ENCODE measurements around the gene FANCM. TPM values are rescaled to one million over a fixed set of nuclear protein-coding genes. Genes with fewer than 3 reads are reported as not detected.
"Not testable (repeated sequence)": the region's sequence is repeated elsewhere in the genome, so short reads cannot be mapped to it uniquely, and the experiment has no call there.

Gene FANCM
- total RNA-seq, 2 experiments from 2014 or later, result 15.8 to 17.0 TPM

- Mint-ChIP-seq H3K4me3 (no peak overlapping the region), H3K27me3 (no peaks in the 10 kb centered on the region), H3K4me1 (ENCODE audit: low read depth) (no peaks in the 10 kb centered on the region), H3K9me3 (no peaks in the 10 kb centered on the region), H3K27ac (no peak overlapping the region), H3K36me3 (ENCODE audit: low read depth) (peaks cover 29% of the 10 kb centered on the region)
- ChIA-PET POLR2A (interaction anchor here (1.1 kb wide), 1 partner anchor 34 kb away, joined by 3 read pairs; no protein-coding TSS in a partner anchor), CTCF (no interaction called here)
- no peak for TF ChIP-seq CTCF (IDR thresholded peaks at IDR 0.05)
- DNase-seq, result no peak
- intact Hi-C loops (cut with micrococcal nuclease), result no loop called here
- no peak for ATAC-seq
These were observed 76.5 kb downstream of the FANCM start for GRCh38 chr14:45212231-45212630.

- ATAC-seq, result not testable (repeated sequence)
These were observed 78.0 kb downstream of the FANCM start for GRCh38 chr14:45213716-45214115.

GRCh38 chr14:45214341-45214740 is 78.6 kb downstream of the FANCM start:
- DNase-seq; H3K27me3 Mint-ChIP-seq; H3K4me1 Mint-ChIP-seq (ENCODE audit: low read depth); intact Hi-C loops (cut with micrococcal nuclease); H3K9me3 Mint-ChIP-seq; CTCF ChIA-PET; POLR2A ChIA-PET; H3K27ac Mint-ChIP-seq; ATAC-seq; H3K4me3 Mint-ChIP-seq: not testable (repeated sequence)
- peaks cover 32% of the 10 kb centered on the region for H3K36me3 Mint-ChIP-seq (ENCODE audit: low read depth)

More at GRCh38 chr14:45213716-45214115, 78.0 kb downstream of the FANCM start:
- CTCF ChIA-PET; H3K9me3 Mint-ChIP-seq; POLR2A ChIA-PET; H3K4me3 Mint-ChIP-seq; H3K27ac Mint-ChIP-seq; H3K4me1 Mint-ChIP-seq (ENCODE audit: low read depth); H3K27me3 Mint-ChIP-seq; DNase-seq; intact Hi-C loops (cut with micrococcal nuclease): not testable (repeated sequence)
- H3K36me3 Mint-ChIP-seq (ENCODE audit: low read depth), result peaks cover 32% of the 10 kb centered on the region

GRCh38 chr14:45222485-45223262 is 86.9 kb downstream of the FANCM start:
- ChIA-PET CTCF (interaction anchor here (1.2 kb wide), 1 partner anchor 30 kb away, joined by 4 read pairs; no protein-coding TSS in a partner anchor), POLR2A (no interaction called here)
- ATAC-seq, result no peak
- no peak for DNase-seq
- Mint-ChIP-seq H3K9me3 (no peaks in the 10 kb centered on the region), H3K4me1 (ENCODE audit: low read depth) (peaks cover 14% of the 10 kb centered on the region), H3K36me3 (ENCODE audit: low read depth) (peaks cover 41% of the 10 kb centered on the region), H3K27ac (no peak overlapping the region), H3K4me3 (no peak overlapping the region), H3K27me3 (no peaks in the 10 kb centered on the region)
- no peak for TF ChIP-seq CTCF (IDR thresholded peaks at IDR 0.05)
- intact Hi-C loops (cut with micrococcal nuclease), result no loop called here

- Mint-ChIP-seq H3K27me3 (no peaks in the 10 kb centered on the region), H3K36me3 (ENCODE audit: low read depth) (peaks cover 53% of the 10 kb centered on the region), H3K9me3 (no peaks in the 10 kb centered on the region), H3K4me3 (no peak overlapping the region), H3K27ac (no peak overlapping the region), H3K4me1 (ENCODE audit: low read depth) (peaks cover 14% of the 10 kb centered on the region)
- intact Hi-C loops (cut with micrococcal nuclease), result no loop called here
- ChIA-PET CTCF (no interaction called here), POLR2A (no interaction called here)
- no peak for TF ChIP-seq CTCF (IDR thresholded peaks at IDR 0.05)
- ATAC-seq (no peak), DNase-seq (no peak)
These were observed 91.8 kb downstream of the FANCM start for GRCh38 chr14:45227566-45227965.

- CTCF ChIA-PET, result no interaction called here
- POLR2A ChIA-PET, result no interaction called here
- H3K27me3 Mint-ChIP-seq, result no peaks in the 10 kb centered on the region
- DNase-seq, result no peak
- no peaks in the 10 kb centered on the region for H3K9me3 Mint-ChIP-seq
- no peak overlapping the region for H3K4me3 Mint-ChIP-seq
- no peak for ATAC-seq
- H3K4me1 Mint-ChIP-seq (ENCODE audit: low read depth), result no peaks in the 10 kb centered on the region
- peaks cover 32% of the 10 kb centered on the region for H3K36me3 Mint-ChIP-seq (ENCODE audit: low read depth)
- H3K27ac Mint-ChIP-seq, result no peak overlapping the region
- intact Hi-C loops (cut with micrococcal nuclease), result no loop called here
- TF ChIP-seq CTCF (IDR thresholded peaks at IDR 0.05), result no peak
These were observed 103.3 kb downstream of the FANCM start for GRCh38 chr14:45238988-45239387.

Measured in activated CD8-positive, alpha-beta T cell treated with anti-CD3 and anti-CD28 coated beads for 36 hours (primary cell).